ENCODE results near the gene ZCCHC24.

The ZCCHC24 gene

DNA sequence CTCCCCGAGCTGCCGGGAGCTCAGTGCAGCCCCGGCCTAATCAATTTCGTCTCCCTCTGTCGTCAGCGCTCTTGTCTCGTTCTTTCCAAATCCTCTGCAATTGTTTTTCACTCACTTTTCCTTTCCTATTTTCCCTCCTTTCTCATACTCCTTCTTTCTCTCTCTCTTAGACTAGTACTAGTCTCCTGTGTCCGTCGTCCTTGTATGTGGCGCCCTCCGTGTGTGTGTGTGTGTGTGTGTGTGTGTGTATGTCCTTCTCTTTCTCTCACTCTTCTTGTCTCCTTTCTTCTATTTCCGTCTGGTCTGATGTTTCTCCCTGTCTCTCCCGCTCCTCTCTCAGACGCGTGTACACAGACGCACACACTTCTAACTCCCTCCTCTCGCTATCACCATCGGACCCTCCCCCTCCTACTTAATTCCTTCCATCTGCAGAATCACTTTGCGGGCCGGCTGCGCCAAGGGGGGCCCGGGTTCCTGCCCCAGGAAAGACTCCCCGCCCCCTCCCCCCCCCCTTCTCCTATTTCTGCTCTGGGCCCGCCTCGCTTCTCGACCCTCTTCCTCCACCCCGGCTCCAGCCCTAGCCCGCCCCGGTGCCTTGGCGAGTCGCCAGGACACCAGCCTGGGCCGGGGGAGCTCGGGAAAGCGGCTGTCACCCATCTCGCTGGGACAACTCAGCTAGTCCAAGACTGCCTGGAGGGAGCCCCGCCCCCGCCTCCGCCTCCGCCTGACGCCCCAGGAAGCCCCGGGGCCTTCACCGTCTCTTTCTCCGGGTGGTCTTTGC lies 743 bp upstream of the ZCCHC24 start:
- DNase-seq (ENCODE audit: low read depth) = no peak

GRCh38 chr10:79444199-79445119 lies 965 bp downstream of the ZCCHC24 start:
- no peak for DNase-seq (ENCODE audit: low read depth)

DNA sequence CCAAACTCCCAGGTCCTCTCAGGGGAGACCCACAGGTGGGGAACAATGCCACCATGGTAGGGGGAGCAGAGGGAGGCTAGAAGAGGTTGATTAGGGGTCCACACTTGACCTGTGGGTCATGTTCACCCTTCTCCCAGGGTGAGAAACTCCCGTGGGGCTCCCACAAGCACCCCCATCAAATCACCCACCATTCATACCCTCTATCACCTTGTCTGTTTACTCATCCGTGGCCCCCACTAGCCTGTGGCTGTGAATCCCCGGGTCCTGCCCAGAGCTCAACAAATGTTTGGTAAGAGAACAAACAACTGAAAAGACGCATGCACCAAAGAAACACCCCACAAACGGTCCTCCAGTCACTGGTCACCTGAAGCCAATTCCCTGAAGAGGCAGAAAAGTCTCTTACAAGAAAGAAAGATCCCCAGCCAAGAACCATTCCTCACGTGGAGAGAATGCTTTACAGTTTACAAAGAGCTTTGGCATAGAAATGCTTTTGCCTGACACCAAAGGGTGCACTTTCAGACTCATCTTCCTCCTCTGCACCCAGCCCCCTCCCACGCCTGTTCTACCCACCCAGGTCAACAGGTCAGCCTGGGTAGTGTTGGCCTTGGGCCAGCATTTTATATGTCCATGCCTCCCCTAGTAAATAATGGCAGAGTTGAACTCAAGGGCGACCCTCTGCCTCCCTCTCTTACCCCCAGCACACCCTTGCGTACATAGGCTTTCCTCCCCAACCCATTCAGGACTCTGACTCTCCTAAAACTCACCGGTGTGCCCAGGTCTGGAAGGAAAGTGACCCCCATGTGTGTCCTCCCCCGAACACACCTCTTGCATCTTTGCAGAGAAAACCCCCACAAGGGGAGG lies 1.9 kb downstream of the ZCCHC24 start:
- no peak for DNase-seq (ENCODE audit: low read depth)

GRCh38 chr10:79442171-79443040 lies 3.0 kb downstream of the ZCCHC24 start:
- no peak for DNase-seq (ENCODE audit: low read depth)

DNA sequence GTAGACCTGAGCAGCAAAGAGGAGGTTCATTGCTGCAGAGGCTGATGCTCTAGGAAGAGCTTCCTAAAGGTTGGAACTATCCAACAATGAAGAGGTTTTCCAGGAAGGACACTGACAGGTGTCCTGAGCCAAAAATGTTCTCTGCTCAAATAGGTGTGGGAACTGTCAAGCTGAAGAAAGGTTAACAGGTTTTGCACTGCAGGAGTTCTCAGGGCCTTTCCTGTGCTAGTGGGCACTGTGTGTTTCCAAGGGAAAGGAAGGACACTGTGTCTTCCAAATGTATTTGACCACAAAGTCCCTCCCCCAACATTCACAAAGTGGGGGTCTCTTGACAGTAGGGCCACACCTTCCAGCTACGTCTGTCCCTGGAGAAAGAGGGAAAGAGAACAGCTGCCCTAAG lies 4.0 kb downstream of the ZCCHC24 start:
- no peak for DNase-seq (ENCODE audit: low read depth)

GRCh38 chr10:79440281-79440680 lies 5.1 kb downstream of the ZCCHC24 start:
- no peak for DNase-seq (ENCODE audit: low read depth)

DNA sequence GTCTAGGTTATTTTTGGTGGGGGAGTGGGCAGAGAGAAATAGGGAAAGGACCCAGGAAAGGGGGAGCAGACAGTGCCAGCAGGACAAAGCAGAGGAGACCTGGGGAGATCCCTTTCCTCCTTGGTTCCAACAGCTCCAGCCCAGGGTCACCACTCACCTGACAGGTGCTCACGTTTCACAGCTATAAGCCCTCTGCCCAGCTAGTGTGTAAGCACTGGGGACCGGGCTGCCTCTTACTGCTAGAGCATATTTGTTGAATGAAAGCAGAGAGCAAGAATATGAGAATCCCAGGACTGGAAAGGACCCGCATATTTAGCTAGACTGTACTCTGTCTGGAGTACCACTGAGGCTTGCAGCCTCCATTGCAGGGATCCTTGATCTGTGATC lies 6.7 kb downstream of the ZCCHC24 start:
- no peak for DNase-seq (ENCODE audit: low read depth)

- no peak for DNase-seq (ENCODE audit: low read depth)
Measured at GRCh38 chr10:79438021-79438698, 7.3 kb downstream of the ZCCHC24 start.

DNA sequence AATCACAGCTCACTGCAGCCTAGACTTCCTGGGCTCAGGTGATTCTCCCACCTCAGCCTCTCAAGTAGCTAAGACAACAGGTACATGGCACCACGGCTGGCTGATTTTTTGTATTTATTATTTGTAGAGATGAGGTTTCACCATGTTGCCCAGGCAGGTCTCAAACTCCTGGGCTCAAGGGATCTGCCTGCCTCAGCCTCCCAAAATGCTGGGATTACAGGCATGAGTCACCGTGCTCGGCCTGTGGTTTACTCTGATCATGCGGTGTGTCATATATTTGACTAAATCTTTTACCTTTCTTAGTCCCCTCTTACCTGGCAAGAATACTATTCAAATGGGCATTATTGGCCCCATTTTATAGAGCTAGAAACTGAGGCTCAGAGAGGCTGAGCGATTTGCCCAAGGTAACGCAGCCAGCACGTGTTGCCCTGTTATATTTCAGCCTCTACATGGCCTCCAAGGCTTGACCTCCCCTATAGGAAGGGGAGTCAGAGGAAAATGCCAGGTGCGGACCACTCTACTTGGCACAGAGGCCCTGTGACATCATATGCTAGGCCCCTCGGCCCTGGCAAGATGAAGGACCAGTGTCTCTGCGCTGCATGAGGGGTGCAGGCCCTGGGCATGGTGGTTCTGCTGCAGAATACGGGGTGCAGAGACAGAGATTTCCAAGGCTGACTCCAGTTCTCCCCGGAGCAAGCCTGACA lies 8.2 kb downstream of the ZCCHC24 start:
- DNase-seq (ENCODE audit: low read depth) = no peak

GRCh38 chr10:79436850-79437103 lies 8.6 kb downstream of the ZCCHC24 start:
- DNase-seq (ENCODE audit: low read depth) = no peak

- DNase-seq (ENCODE audit: low read depth) = no peak
Measured at GRCh38 chr10:79436066-79436849, 9.2 kb downstream of the ZCCHC24 start.

DNA sequence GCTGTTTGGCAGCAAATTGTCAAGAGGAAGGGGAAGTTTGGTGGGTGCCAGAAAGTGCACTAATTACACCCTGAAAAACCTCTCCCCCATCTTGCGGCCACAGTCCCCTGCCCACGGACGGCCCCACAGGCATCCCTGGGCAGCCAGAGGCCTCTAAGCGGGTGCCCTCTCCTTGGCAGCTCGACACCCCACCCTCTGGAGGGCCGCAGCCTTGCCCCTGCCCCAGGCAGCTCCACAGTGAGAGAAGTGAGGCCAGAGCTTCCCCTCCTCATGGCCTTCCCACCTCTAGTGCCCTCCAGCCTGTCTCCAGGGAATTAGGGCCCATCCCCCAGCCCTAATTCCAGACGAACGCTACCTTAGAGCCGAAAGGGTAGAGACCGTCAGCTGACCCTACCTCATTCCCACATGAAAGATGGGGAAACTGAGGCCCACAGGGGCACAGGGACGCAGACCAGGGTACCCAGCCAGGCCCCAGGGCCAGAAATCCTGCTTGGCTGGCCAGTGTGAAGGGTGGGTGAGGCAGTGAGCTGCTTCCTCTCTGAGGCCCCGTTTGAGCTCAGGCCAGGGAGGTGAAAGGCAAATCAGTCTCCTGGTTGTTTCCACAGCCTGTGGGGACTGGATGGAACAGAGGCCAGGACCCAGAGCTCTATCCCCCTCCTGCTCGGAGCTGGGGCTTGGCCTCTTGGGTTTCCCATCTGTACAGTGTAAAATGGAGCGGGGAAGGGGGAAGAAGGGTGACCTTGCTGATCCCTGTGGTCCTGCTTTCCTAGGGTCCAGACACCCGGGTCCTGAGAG lies 10.0 kb downstream of the ZCCHC24 start:
- DNase-seq (ENCODE audit: low read depth) = no peak

DNA sequence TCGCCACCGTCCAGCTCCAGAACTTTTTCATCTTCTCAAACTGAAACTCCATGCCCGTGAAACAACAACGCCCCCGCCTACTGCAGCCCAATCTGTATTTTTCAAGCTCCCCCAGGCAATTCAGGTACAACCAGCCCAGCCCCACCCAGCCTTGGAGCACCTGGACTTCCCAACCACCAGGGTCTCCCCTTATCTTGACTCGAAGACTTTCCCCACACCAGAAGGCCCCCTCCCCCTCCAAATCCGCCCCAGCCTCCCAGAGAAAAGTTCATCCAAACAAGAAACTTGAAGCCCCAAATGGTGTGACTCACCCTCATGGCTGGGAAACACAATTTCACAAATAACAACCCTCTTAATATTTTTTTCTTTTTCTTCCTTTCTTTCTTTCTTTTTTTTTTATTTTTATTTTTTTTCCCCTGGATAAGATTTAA lies 10.6 kb downstream of the ZCCHC24 start:
- DNase-seq (ENCODE audit: low read depth) = no peak

DNA sequence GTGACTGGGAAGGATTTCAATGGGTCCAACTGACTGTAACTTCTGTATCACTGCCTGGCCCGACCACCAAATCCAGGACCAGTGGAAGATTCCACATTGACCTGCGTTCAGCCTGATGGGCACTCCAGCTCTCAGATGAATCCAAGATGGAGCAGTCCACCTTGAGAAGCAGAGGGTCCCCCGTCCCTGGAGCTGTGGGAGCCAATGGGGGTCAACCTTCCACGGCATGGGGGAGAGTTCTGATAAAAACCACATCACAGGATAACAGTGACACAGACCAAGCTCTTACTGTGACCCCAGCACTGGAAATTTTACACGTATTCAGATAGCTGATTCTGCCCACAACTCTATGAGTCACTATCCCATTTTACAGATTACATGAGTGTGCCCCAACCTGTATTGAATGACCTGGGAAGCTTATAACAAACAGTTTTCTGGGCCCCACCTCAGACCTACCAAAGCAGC lies 11.2 kb downstream of the ZCCHC24 start:
- no peak for DNase-seq (ENCODE audit: low read depth)

GRCh38 chr10:79433324-79434222 lies 11.9 kb downstream of the ZCCHC24 start:
- no peak for DNase-seq (ENCODE audit: low read depth)

- DNase-seq (ENCODE audit: low read depth) = no peak
Measured at GRCh38 chr10:79431891-79432831, 13.3 kb downstream of the ZCCHC24 start.
